Measurements from ENCODE around the gene MRPS25.
A peak's percentile ranks its signal among the peaks of the same experiment; 100 is the strongest.

Gene MRPS25

GRCh38 chr3:15081960-15082664 lies 17.0 kb upstream of the MRPS25 start:
- DNase-seq, result no peak

GRCh38 chr3:15079091-15079490 lies 14.0 kb upstream of the MRPS25 start:
- DNase-seq, result no peak

- DNase-seq, result no peak
Observed at GRCh38 chr3:15074500-15074899, 9.4 kb upstream of the MRPS25 start.

GRCh38 chr3:15071699-15072098 lies 6.6 kb upstream of the MRPS25 start:
- DNase-seq, result no peak

GRCh38 chr3:15069441-15069840 lies 4.3 kb upstream of the MRPS25 start:
- no peak for DNase-seq

GRCh38 chr3:15066467-15066866 lies 1.4 kb upstream of the MRPS25 start:
- no peak for DNase-seq

GRCh38 chr3:15065550-15066007 lies 464 bp upstream of the MRPS25 start:
- no peak for DNase-seq

- peak; percentile 66 for DNase-seq
Observed at GRCh38 chr3:15064299-15064834, 748 bp downstream of the MRPS25 start.

- no peak for DNase-seq
Observed at GRCh38 chr3:15063656-15064286, 1.3 kb downstream of the MRPS25 start.

GRCh38 chr3:15063238-15063637 lies 1.9 kb downstream of the MRPS25 start:
- DNase-seq, result no peak

- no peak for DNase-seq
Observed at GRCh38 chr3:15060029-15060428, 5.1 kb downstream of the MRPS25 start.

GRCh38 chr3:15056676-15057404 lies 8.3 kb downstream of the MRPS25 start:
- no peak for DNase-seq

GRCh38 chr3:15055019-15055557 lies 10.0 kb downstream of the MRPS25 start:
- no peak for DNase-seq

- no peak for DNase-seq
Observed at GRCh38 chr3:15053541-15053940, 11.6 kb downstream of the MRPS25 start.

- peak; percentile 74 for DNase-seq
Observed at GRCh38 chr3:15052335-15053242, 12.5 kb downstream of the MRPS25 start.

- DNase-seq, result peak; percentile 88
Observed at GRCh38 chr3:15051531-15051930, 13.6 kb downstream of the MRPS25 start.

GRCh38 chr3:15050405-15051092 lies 14.6 kb downstream of the MRPS25 start:
- DNase-seq, result no peak

GRCh38 chr3:15049584-15049983 lies 15.5 kb downstream of the MRPS25 start:
- DNase-seq, result no peak

GRCh38 chr3:15045667-15046066 lies 19.4 kb downstream of the MRPS25 start:
- DNase-seq, result no peak

- no peak for DNase-seq
Observed at GRCh38 chr3:15044326-15044725, 20.8 kb downstream of the MRPS25 start.

GRCh38 chr3:15043408-15044171 lies 21.5 kb downstream of the MRPS25 start:
- DNase-seq, result no peak
